Esophagus squamous epithelium (tissue), 5 donors: ENCODE data around the gene OR1L1. TPM values are rescaled to one million over a fixed set of nuclear protein-coding genes. Genes with fewer than 3 reads are reported as not detected.

ENCODE experiments used
- DNase-seq: peaks from one replicate; lab custom pipeline; 2025; lab: John Stamatoyannopoulos, UW
- H3K27ac ChIP-seq, 4 donors: fragments of 200-600 bp; sonication (generic); one replicate each; pipeline ENCODE4 v1.5.1; 2016 to 2019; ENCODE audit warnings: mild to moderate bottlenecking in 1 of 4
- H3K27me3 ChIP-seq, 4 donors: fragments of 200-600 bp; sonication (generic); 1 replicate in 3 of 4; 2 replicates in 1 of 4; pipeline versions ENCODE4 v1.5.1 to v1.6.0; 2017 to 2021; ENCODE audit warnings: antibody characterized with exemption in 1 of 4
- H3K36me3 ChIP-seq, 3 donors: fragments of 200-600 bp; sonication (generic); one replicate each; pipeline ENCODE4 v1.5.1; 2016 to 2019
- H3K4me1 ChIP-seq, 3 donors: fragments of 200-600 bp; sonication (generic); one replicate each; pipeline ENCODE4 v1.5.1; 2017 to 2019
- H3K4me3 ChIP-seq, 4 donors: fragments of 200-600 bp; sonication (generic); 1 replicate in 3 of 4; 2 replicates in 1 of 4; pipeline ENCODE4 v1.5.1; 2016 to 2019; ENCODE audit warnings: mild to moderate bottlenecking in 2 of 4, moderate library complexity in 1 of 4
- H3K9me3 ChIP-seq, 3 donors: fragments of 200-600 bp; sonication (generic); one replicate each; pipeline ENCODE4 v1.5.1; 2016 to 2019
- POLR2A ChIP-seq, 4 donors: fragments of 450-650 bp; IDR thresholded peaks; one replicate each; pipeline ENCODE4 v1.6.1; 2017; ENCODE audit warnings: antibody characterized with exemption in 4 of 4, mild to moderate bottlenecking in 4 of 4, moderate library complexity in 3 of 4
- WGBS, 2 donors: methylation state at CpG; one replicate each; pipeline ENCODE4 v1.1.5; 2018; 5-methylcytosine and 5-hydroxymethylcytosine counted together
- intact Hi-C: fragments of 100-400 bp; cut with DNase I; formaldehyde crosslinking; loops from one replicate; pipeline ENCODE4 v1.15.0; 2022
- total RNA-seq, 4 donors: library from RNA; depleted of rRNA; stranded (reverse); fragments of >200 nt; gene quantifications; one replicate each; pipeline ENCODE4 v1.1.0, GENCODE V29; 2016
- TF ChIP-seq, protein P1 (sequence below), 6 experiments: fragments of 450-650 bp in 4 of 6; fragments of 200-600 bp in 2 of 6; sonication (generic) in 2 of 6; IDR thresholded peaks; one replicate each; pipeline ENCODE4 v1.5.1; 2016 to 2019; ENCODE audit warnings: antibody characterized with exemption in 6 of 6, mild to moderate bottlenecking in 4 of 6, moderate library complexity in 4 of 6
- donor health status: DM: yes; HTN: yes; CAD: no.

Gene OR1L1, protein sequence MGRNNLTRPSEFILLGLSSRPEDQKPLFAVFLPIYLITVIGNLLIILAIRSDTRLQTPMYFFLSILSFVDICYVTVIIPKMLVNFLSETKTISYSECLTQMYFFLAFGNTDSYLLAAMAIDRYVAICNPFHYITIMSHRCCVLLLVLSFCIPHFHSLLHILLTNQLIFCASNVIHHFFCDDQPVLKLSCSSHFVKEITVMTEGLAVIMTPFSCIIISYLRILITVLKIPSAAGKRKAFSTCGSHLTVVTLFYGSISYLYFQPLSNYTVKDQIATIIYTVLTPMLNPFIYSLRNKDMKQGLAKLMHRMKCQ
- not detected for total RNA-seq

DNA sequence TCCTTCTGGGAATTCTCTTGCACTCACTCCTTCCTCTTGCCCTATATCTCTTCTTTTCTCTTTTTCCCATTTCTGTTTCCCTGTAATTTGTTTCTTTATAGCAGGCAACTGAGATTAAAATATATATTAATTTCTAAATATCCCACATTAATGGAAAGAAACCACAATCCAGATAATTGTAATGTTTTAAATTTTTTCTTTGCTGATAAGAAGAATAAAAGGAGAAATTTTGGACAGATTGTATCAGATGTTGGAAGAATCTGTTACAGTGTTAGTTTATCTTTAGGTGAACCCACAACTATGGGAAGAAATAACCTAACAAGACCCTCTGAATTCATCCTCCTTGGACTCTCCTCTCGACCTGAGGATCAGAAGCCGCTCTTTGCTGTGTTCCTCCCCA lies at the start of gene OR1L1:
OR1L1 (plus strand) TSS at position 301 of the 400 bp plus-strand sequence; CDS start at position 301, 0 bp downstream.
- no peaks in the 10 kb centered on the region for H3K27me3 ChIP-seq
- H3K27ac ChIP-seq, result no peak within 1 kb of the TSS
- H3K9me3 ChIP-seq, result peaks cover 0 to 5% (median 0%) of the 10 kb centered on the region in 3 donors
- DNase-seq, result no peak
- 46% methylated on average over 2 of the region's 2 CpGs for WGBS, 2 donors
- no peak for TF ChIP-seq POLR2A (IDR thresholded peaks at IDR 0.05)
- TF ChIP-seq, protein P1, sequence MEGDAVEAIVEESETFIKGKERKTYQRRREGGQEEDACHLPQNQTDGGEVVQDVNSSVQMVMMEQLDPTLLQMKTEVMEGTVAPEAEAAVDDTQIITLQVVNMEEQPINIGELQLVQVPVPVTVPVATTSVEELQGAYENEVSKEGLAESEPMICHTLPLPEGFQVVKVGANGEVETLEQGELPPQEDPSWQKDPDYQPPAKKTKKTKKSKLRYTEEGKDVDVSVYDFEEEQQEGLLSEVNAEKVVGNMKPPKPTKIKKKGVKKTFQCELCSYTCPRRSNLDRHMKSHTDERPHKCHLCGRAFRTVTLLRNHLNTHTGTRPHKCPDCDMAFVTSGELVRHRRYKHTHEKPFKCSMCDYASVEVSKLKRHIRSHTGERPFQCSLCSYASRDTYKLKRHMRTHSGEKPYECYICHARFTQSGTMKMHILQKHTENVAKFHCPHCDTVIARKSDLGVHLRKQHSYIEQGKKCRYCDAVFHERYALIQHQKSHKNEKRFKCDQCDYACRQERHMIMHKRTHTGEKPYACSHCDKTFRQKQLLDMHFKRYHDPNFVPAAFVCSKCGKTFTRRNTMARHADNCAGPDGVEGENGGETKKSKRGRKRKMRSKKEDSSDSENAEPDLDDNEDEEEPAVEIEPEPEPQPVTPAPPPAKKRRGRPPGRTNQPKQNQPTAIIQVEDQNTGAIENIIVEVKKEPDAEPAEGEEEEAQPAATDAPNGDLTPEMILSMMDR (IDR thresholded peaks at IDR 0.05), result no peak
- no peak within 1 kb of the TSS for H3K4me3 ChIP-seq
- intact Hi-C loops, result no loop called here
- H3K36me3 ChIP-seq, result no peaks in the 10 kb centered on the region
- no peaks in the 10 kb centered on the region for H3K4me1 ChIP-seq

DNA sequence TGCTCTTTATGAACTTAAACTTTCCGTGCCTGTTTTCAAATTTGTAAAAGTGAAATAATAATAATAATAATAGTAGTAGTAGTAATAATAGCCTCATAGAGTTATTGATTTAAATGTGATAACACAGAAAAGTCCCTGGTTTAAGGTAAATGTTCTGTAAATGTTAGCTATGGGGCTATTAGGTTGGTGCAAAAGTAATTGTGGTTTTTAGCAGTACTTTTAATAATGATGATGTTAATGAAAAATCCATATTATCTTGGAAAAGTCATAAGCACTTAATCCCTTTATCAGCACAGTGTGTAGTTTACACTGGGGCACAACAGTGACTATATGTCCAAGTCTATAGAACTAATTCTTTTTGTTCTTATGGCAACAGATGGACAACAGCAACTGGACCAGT lies 47.2 kb upstream of the OR1L1 start, which contains the start of gene OR1Q1:
OR1Q1 (plus strand) TSS at position 377 of the 400 bp plus-strand sequence; CDS start at position 377, 0 bp downstream.
- no peak for TF ChIP-seq POLR2A (IDR thresholded peaks at IDR 0.05)
- DNase-seq, result no peak
- Histone ChIP-seq H3K4me1 (no peaks in the 10 kb centered on the region), H3K4me3 (no peak within 1 kb of the TSS), H3K27me3 (no peaks in the 10 kb centered on the region), H3K36me3 (no peaks in the 10 kb centered on the region), H3K9me3 (no peaks in the 10 kb centered on the region), H3K27ac (no peak within 1 kb of the TSS)
- 71 to 83% methylated on average over 1 of the region's 1 CpG for WGBS, 2 donors
- intact Hi-C loops, result no loop called here

GRCh38 chr9:122619996-122620395 lies 41.5 kb upstream of the OR1L1 start:
- Histone ChIP-seq H3K27ac (no peak overlapping the region), H3K36me3 (no peaks in the 10 kb centered on the region), H3K4me1 (no peaks in the 10 kb centered on the region), H3K9me3 (no peaks in the 10 kb centered on the region), H3K4me3 (no peak overlapping the region), H3K27me3 (no peaks in the 10 kb centered on the region)
- 71 to 77% methylated on average over 7 of the region's 7 CpGs for WGBS, 2 donors
- intact Hi-C loops, result no loop called here
- TF ChIP-seq POLR2A (IDR thresholded peaks at IDR 0.05), result no peak
- TF ChIP-seq, protein P1 (IDR thresholded peaks at IDR 0.05), result no peak
- no peak for DNase-seq

DNA sequence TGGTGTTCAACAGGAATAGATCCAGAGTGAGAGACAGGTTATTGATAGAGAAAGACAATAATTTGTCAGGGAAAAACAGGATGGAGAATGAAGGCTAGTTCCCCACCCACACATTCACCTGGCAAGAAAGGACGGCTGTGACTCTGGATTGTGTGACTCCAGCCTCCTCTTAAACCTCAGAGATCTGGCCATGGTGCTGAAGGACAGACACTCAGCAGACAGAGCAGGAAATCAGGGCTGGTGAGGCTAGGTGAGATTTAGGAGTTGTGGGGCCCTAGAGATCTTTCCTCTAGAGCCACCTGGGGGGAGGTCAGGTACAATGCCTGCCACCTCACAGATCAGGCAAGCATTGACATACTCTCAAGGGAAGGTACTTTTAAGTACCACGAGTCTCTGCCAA lies 19.3 kb upstream of the OR1L1 start:
- intact Hi-C loops, result no loop called here
- no peak for DNase-seq
- Histone ChIP-seq H3K4me3 (no peak overlapping the region), H3K27me3 (no peaks in the 10 kb centered on the region), H3K36me3 (no peaks in the 10 kb centered on the region), H3K9me3 (no peaks in the 10 kb centered on the region), H3K4me1 (no peaks in the 10 kb centered on the region), H3K27ac (no peak overlapping the region)
- TF ChIP-seq, protein P1 (IDR thresholded peaks at IDR 0.05), result no peak
- no peak for TF ChIP-seq POLR2A (IDR thresholded peaks at IDR 0.05)
- WGBS, 2 donors, result 30 to 52% methylated on average over 2 of the region's 2 CpGs

- 0 to 17% methylated on average over 1 of the region's 1 CpG for whole genome bisulfite sequencing, 2 donors
- TF ChIP-seq POLR2A (IDR thresholded peaks at IDR 0.05), result no peak
- TF ChIP-seq, protein P1 (IDR thresholded peaks at IDR 0.05), result no peak
- intact Hi-C loops, result no loop called here
- Histone ChIP-seq H3K4me3 (no peak overlapping the region), H3K4me1 (no peaks in the 10 kb centered on the region), H3K36me3 (no peaks in the 10 kb centered on the region), H3K27me3 (no peaks in the 10 kb centered on the region), H3K27ac (no peak overlapping the region), H3K9me3 (no peaks in the 10 kb centered on the region)
- DNase-seq, result no peak
Observed at GRCh38 chr9:122656378-122656777, 5.1 kb upstream of the OR1L1 start.
